GM21717 (cell line): ENCODE data around the gene NRAP.

Experiments
- ATAC-seq: cut with Tn5 transposase; IDR thresholded peaks from one replicate; pipeline ENCODE4 v1.9.1; 2021; ENCODE audit warnings: mild to moderate bottlenecking, moderate library complexity; ENCODE audit not compliant: unreplicated experiment

The NRAP gene

GRCh38 chr10:113610631-113611601, 52.9 kb downstream of the NRAP start:
- no peak for ATAC-seq

GRCh38 chr10:113609704-113610108, 54.1 kb downstream of the NRAP start:
- no peak for ATAC-seq

- ATAC-seq = no peak
These were observed 58.4 kb downstream of the NRAP start for GRCh38 chr10:113605268-113605978.

DNA sequence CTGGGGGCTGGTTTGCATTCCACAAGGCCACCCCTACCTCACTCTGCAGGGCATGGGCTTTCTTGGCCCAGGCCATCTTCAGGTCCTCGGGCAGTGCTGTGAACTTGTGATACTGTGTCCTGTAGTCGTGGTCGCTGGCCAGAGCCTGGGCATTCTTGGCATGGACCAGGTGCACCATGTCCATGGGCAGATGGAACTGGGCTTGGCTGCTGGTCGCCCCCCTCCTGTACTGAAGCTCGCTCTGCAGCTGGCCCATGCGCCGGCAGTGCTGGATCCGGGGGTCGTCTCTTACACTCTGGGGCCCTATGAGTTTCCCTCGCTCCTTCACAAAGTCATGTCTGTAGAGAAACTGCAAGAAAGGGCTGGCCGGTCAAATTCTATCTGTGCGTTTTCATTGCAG, 59.3 kb downstream of the NRAP start:
- no peak for ATAC-seq

DNA sequence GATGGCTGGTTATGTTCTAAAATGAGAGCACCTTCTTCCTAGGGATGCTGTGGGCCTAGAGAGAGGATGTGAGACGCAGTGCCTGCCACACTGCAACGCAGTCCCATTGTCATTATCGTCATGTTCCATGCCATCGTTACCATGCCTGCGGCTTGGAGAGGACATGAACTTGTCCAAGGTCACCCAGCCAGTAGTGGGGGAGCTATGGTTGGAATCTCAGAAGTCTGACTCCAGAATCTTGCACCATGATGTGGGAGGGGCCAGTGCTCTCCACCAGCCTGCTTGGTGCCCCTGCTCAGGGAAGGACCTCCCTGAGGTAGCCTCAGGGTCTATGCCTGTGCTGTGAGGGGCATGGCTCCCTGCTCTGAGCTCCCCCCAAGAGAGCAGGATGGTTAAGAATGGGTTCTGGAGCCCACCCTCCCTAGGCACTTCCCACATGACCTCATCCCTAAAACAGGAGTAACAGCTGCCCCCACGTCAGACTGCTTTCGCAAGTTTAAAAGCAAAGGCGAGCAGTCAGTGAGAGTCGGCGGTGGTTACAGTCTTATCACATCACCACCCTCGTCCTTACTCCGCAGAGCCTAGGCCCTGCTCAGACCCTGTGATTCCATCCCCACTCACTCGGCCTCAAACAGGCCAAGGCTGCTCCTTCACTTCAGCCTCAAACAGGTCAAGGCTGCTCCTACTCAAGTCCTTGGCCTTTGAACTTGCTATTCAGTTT, 60.6 kb downstream of the NRAP start:
- ATAC-seq = no peak

DNA sequence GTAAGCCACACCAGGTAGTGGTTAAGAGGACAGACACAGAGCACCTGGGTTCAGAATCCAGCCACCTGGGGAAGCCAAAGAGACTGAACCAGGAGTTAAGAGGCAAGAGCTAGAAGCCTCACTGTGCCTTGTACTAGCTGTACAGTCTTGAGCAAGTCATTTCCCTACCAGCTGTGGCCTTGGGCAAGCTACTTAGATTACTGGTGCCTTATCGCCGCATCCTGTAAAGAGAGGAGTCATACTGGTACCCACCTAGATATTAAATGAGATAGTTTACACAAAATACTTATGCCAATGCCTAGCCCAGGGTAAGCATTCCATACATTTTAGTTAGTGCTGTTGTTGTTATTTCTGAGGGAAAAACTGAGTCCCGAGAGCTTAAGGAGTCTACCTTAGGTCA, 63.3 kb downstream of the NRAP start:
- no peak for ATAC-seq

DNA sequence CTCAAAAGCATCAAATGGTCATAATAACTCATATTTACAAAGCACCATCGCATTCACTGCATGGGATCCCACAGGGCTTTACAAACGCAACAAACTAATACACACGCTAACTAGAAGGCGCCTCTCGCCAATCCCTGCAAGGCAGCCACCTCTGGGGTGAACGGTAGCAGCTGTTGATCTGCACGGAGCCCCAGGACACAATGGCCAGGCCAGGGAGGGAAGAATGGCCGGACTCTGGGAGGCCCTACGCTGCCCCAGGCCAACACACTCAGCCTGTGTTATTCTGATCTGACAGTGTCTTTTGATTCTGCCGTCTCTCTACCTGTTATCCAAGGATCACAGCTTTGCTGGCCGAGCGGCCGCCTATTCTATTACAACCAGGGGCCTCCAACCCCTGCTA, 69.2 kb downstream of the NRAP start:
- ATAC-seq = no peak

GRCh38 chr10:113592380-113592779, 71.5 kb downstream of the NRAP start:
- no peak for ATAC-seq

DNA sequence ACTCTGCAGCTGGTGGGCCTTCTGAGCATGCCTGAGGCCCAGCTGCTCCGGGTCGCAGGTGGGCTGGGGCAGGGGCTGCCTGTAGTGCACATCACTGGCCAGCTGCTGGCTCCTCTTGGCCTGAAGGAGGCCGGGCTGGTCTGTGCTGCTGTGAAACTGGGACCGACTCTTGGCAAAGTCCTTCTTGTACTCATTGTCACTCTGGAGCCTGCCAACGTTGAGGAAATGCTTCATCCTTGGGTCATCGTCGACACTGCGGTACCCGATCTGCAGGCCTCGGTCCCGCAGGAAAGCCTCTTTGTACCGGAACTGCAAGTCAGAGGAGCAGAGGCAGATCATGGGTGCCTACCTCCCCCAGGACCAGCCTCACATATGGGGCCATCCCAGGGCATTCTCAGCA, 73.3 kb downstream of the NRAP start:
- no peak for ATAC-seq

DNA sequence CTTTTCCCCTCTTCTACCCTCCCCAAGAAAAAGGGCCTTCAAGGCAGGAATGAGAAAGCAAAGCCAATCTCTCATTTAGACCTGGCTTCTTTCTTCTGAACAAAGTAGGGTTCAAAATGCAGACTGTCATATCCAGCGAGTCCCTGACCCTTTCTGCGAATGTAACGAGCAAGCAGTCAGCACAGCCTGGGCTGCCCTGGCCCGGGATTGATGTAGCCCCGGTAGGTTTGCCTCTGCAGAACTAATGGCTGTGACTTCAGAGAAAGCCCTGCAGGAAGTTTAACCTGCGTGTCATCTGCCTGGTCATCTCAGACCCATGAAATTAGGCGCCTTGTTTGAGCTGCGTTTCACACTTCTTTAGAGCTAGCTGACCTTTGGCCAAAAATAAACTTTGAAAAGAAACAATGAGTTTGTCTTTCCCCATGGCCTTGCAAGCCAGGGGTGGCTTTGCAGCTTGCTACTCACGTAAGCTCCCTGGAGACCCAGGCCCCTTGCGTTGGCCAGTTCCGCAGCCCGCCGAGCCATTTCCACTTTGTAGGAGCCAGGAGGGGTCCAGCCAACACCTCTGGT, 74.6 kb downstream of the NRAP start:
- no peak for ATAC-seq

- ATAC-seq = no peak
These were observed 77.9 kb downstream of the NRAP start for GRCh38 chr10:113585949-113586348.

GRCh38 chr10:113583571-113583970, 80.3 kb downstream of the NRAP start:
- ATAC-seq = no peak

- ATAC-seq = no peak
These were observed 82.7 kb downstream of the NRAP start for GRCh38 chr10:113581092-113581491.

GRCh38 chr10:113578773-113579172, 85.1 kb downstream of the NRAP start:
- no peak for ATAC-seq

GRCh38 chr10:113576852-113577251, 87.0 kb downstream of the NRAP start:
- ATAC-seq = no peak

DNA sequence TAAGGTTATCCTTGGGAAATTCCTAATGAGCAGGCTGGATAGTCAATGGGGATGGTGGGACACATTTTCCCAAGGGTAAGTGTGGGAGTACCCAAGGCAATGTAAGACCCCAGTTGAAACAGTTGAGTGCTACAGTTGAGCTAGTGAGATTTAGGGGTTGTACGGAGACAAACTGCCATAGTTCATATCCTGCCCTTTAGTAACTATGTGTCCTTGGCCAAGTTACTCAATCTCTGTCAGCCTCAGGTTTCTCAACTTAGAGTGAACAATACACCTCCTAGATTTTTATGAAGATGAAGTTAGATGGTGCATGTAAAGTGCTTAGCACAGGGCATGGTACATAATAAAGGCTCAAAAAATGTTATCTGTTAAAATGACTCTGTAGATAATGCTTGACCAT, 90.5 kb downstream of the NRAP start:
- no peak for ATAC-seq

DNA sequence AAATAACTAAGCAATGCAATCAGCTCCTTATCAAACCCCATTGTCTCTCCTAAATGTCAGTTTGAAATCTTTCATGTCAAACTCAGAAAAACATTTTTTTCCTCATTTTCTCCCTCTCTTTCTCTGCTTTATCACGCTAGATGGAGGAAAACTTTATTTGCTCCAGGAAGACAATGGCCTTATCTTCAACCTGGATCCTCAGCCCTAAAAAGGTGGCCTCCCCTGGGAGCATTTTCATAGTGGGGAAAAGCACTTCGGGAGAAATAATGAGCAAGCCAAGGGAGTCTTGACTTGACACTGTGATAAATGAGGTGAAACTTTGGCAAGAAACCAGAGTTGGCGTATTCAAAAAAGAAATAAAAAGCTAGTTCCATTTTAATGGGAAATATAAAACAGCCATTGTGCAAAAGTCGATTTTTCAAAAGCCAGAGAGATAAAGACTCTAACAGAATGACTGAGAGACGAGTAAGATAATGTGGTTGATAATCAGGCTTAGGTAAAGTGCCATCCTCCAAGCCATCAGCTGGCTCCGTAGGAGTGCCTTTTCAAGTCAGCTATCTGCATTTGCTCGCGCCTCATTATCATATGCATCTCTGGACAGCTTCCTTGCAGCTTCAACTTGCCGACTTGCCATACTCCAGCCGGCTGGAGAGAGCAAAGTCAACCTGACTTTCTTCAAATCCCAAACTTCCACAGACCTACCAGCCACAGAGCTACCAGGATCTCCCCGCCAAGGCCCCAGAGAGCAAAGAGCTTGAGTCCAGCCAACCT, 91.1 kb downstream of the NRAP start:
- ATAC-seq = no peak

GRCh38 chr10:113569576-113569975, 94.3 kb downstream of the NRAP start:
- ATAC-seq = no peak

GRCh38 chr10:113566888-113567287, 97.0 kb downstream of the NRAP start:
- ATAC-seq = no peak

DNA sequence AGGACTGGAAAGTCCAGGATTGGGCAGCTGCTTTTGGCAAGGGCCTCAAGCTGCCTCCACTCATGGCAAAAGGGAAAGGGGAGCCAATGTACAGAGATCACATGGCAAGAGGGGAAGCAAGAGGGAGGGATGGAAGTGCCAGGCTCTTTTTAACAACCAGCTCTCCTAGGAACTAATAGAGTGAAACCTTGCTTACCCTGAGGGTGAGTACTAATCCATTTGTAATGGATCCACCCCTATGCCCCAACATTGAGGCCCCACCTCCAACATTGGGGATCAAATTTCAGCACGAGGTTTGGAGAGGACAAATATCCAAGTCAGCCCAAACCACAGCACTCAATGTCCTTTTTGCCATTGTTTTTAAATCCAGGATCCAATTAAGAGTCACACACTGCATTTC, 98.5 kb downstream of the NRAP start:
- ATAC-seq = no peak
